Dedifferentiated amniotic fluid mesenchymal stem cell (primary cell): Measurements from ENCODE around the gene FDPS.
"Not testable (repeated sequence)": the region's sequence is repeated elsewhere in the genome, so short reads cannot be mapped to it uniquely, and the experiment has no call there.

ENCODE experiments used
- DNase-seq: peaks from one replicate; pipeline ENCODE4 v3.0.0-alpha.2; 2016; ENCODE audit errors: extremely low spot score

FDPS gene

DNA sequence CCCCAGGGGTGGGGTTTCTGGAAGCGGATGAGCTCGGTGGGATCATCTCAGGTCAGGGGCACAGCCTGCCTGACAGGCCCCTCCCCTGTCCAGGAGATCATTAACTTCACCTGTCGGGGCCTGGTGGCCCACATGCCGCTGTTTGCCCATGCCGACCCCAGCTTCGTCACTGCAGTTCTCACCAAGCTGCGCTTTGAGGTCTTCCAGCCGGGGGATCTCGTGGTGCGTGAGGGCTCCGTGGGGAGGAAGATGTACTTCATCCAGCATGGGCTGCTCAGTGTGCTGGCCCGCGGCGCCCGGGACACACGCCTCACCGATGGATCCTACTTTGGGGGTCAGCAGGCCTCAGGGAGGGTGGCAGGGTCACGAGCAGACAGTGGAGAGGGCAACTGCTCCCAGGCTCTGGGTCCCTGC is 23.0 kb upstream of the FDPS start:
- DNase-seq: no peak

GRCh38 chr1:155286544-155286943 is 22.1 kb upstream of the FDPS start:
- no peak for DNase-seq

GRCh38 chr1:155287987-155288543 is 20.6 kb upstream of the FDPS start:
- DNase-seq: no peak

DNA sequence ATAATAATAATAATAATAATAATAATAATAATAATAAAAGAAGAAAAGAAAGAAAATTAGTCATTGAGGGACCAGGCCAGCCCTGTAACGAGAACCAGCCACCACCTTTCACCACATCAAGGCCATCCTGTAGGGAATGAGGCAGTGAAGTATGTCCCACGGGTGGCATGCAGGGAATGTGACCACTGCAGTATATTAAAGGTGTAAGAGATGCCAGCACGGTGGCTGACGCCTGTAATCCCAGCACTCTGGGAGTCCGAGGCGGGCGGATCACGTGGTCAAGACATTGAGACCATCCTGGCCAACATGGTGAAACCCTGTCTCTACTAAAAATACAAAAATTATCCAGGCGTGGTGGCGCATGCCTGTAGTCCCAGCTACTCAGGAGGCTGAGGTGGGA is 17.7 kb upstream of the FDPS start:
- not testable (repeated sequence) for DNase-seq

DNA sequence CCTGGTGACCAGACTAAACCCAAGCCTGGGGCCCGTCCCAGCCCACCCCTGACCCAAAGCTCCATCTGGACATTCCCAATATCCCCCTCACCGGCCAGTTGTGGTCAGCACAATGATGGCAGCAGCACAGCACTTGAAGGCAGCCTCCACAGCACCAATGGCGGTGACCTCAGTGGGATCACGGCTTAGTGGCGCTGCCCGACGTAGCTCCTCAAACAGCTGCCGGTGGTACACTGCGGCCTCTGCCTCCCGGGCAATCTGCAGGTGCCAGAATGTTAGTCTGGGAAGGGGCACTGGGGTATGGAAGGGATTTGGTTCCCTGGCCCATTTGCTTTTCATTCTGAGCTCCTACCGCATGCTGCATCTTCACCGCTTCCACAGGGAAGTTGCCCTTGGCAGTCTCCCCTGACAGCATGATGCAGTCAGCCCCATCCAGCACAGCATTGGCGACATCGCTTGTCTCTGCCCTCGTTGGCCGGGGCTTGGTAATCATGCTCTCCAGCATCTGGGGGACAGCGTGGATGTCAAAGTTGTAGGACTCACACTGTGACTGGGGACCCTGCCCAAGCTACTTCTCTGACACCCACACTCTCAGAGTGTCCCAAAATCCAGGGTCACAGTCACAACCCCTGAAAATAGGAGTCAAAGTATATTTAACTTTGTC is 15.4 kb upstream of the FDPS start:
- no peak for DNase-seq

DNA sequence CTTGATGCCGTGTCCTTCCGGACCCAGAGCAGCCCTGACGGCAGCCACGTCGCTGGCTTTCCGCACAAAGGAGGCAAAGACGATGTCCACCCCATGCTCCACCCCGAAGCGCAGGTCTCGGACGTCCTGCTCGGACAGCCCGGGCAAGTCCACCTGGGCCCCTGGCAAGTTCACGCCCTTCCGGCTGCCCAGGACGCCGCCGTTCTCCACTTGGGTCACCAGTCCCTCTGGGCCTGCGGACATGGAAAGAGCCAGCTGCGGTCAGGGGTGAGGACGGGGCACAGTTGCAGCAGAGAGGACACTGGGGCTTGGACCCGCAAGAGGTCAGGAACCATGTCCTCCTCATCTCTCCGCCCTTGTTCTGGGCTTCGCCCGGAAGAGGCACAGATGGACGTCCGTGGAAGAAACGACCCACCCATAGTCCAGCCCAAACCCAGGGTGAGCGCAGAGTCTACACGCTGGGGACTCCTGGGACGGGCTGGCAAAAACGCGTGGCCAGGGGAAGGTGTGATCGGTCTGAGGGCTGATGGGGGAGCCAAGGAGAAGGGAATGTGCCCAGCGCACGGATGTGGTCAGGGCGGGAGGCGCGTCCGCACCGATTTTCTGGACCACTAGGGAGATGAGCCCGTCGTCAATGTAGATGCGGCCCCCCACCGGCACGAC is 14.0 kb upstream of the FDPS start:
- no peak for DNase-seq

GRCh38 chr1:155295183-155295941 is 13.3 kb upstream of the FDPS start:
- no peak for DNase-seq

GRCh38 chr1:155295942-155296267 is 12.8 kb upstream of the FDPS start:
- DNase-seq: no peak

- DNase-seq: no peak
These were observed 12.0 kb upstream of the FDPS start for GRCh38 chr1:155296661-155297060.

GRCh38 chr1:155297384-155297783 is 11.3 kb upstream of the FDPS start:
- no peak for DNase-seq

DNA sequence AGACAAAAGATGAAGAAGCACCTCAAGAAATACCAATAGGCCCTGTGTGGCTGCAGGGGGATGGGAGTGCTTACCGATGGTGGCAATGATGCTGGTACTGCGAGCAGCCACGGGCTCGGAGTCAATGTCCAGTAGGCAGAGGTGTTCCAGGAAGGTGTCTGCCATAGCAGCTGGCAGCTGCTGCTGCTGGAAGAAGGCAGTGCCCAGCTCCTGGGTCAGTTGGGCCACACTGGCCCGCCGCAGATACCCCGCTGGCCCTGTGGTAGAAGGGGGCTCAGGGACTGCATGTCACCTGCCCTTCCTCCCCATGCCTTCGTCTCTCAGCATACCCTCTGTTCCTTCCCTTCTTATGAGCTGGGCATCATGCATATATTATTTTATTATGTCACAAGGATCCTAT is 8.6 kb upstream of the FDPS start:
- DNase-seq: no peak

GRCh38 chr1:155300553-155301329 is 7.9 kb upstream of the FDPS start:
- no peak for DNase-seq

- DNase-seq: no peak
These were observed 7.3 kb upstream of the FDPS start, which contains the start of gene PKLR for GRCh38 chr1:155301342-155301841. PKLR (minus strand) TSS chr1:155301438; CDS start chr1:155301395, 43 bp downstream.

DNA sequence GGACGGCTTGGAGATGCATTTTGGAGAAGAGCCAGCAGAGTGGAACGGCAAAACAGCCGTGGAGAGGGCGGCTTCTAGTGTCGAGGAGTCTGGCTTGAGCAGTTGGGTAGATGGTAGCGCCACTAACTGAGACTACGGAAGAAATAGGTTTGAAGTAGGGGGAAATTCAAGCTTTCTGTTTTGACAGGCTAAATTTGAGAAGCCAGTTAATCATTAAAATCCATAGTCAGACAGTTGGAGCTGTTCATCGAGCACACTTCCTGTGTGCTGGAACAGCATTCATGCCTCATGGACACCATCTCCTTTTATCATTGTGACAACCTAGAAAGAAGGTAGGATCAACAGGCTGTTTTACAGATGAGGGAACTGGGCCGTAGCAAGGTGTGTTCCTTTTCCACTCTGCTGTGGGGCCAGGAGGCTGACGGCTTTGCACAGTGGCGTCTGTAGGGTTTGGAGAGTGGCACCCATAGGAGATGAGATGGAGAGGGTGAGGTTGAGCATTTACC is 4.1 kb upstream of the FDPS start:
- DNase-seq: no peak

DNA sequence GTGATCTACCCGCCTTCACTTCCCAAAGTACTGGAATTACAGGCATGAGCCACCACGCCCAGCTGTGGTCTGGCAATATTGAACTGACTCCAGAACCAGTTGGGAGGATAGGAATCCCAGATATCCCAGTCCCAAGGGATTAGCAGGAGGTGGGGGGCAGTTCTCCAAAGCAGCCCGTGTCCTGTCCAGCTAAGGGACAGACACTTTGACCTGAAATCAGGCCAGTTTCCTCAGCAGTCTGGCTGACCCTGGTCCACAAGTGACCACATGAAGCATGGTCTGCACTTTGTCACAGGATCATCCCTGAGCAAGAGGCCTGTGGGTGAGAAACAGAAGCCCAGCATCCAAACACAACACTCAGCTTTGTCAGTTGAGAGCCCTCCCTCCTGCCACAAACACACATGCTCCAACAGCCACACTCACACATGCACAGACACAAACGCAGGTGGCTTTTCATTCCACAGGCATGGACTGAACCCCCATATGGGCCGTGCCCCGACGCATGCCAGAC is 2.7 kb upstream of the FDPS start:
- no peak for DNase-seq

GRCh38 chr1:155307247-155307740 is 1.4 kb upstream of the FDPS start:
- no peak for DNase-seq

- DNase-seq: no peak
These were observed 856 bp downstream of the FDPS start for GRCh38 chr1:155309423-155310021.

- DNase-seq: no peak
These were observed 4.6 kb downstream of the FDPS start for GRCh38 chr1:155313261-155313660.

GRCh38 chr1:155316922-155317321 is 8.3 kb downstream of the FDPS start:
- no peak for DNase-seq

DNA sequence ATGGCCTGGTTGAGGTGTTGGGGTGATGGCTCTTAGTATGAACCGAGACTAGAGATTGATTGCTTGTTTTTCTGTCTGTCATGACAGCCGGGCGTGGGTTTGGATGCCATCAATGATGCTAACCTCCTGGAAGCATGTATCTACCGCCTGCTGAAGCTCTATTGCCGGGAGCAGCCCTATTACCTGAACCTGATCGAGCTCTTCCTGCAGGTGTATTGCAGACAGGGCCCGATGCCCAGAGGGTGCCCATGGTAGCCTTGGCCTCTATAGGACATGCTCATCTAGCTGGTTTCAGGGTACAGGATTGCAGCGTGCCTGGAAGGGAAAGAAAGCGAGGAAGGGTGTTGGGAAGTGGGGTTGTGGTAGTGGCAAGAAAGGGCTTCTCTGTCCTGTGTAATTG is 9.4 kb downstream of the FDPS start:
- no peak for DNase-seq

GRCh38 chr1:155319536-155319935 is 10.9 kb downstream of the FDPS start:
- no peak for DNase-seq
